Measurements from ENCODE around the gene CAPN5. TPM values are rescaled to one million over a fixed set of nuclear protein-coding genes. Genes with fewer than 3 reads are reported as not detected.
A peak's percentile ranks its signal among the peaks of the same experiment; 100 is the strongest.

The CAPN5 gene
- total RNA-seq, 2 experiments from 2014 or later = 0.43 to 0.65 TPM

GRCh38 chr11:77122576-77123212 lies 55.9 kb downstream of the CAPN5 start:
- ChIA-PET CTCF (interaction anchor here (0.5 kb wide), 1 partner anchor 1329 kb away, joined by 3 read pairs; no protein-coding TSS in a partner anchor), POLR2A (no interaction called here)
- Mint-ChIP-seq H3K9me3 (no peaks in the 10 kb centered on the region), H3K4me1 (peaks cover 8% of the 10 kb centered on the region), H3K27ac (no peak overlapping the region), H3K4me3 (no peak overlapping the region), H3K36me3 (ENCODE audit: low read depth) (no peaks in the 10 kb centered on the region), H3K27me3 (peaks cover 3% of the 10 kb centered on the region)
- DNase-seq = no peak

- Mint-ChIP-seq H3K9me3 (no peaks in the 10 kb centered on the region), H3K36me3 (ENCODE audit: low read depth) (no peaks in the 10 kb centered on the region), H3K4me1 (peaks cover 8% of the 10 kb centered on the region), H3K4me3 (no peak overlapping the region), H3K27me3 (peaks cover 3% of the 10 kb centered on the region), H3K27ac (no peak overlapping the region)
- no peak for DNase-seq
- ChIA-PET CTCF (no interaction called here), POLR2A (no interaction called here)
These were observed 56.8 kb downstream of the CAPN5 start for GRCh38 chr11:77123591-77123990.

- no peaks in the 10 kb centered on the region for H3K36me3 Mint-ChIP-seq (ENCODE audit: low read depth)
- POLR2A ChIA-PET = no interaction called here
- CTCF ChIA-PET = no interaction called here
- H3K9me3 Mint-ChIP-seq = no peaks in the 10 kb centered on the region
- DNase-seq = no peak
- no peak overlapping the region for H3K4me3 Mint-ChIP-seq
- H3K4me1 Mint-ChIP-seq = peaks cover 8% of the 10 kb centered on the region
- no peak overlapping the region for H3K27ac Mint-ChIP-seq
- H3K27me3 Mint-ChIP-seq = peaks cover 3% of the 10 kb centered on the region
These were observed 57.3 kb downstream of the CAPN5 start for GRCh38 chr11:77124041-77124440.

GRCh38 chr11:77124488-77124887 lies 57.7 kb downstream of the CAPN5 start:
- Mint-ChIP-seq H3K27ac (no peak overlapping the region), H3K36me3 (ENCODE audit: low read depth) (no peaks in the 10 kb centered on the region), H3K9me3 (no peaks in the 10 kb centered on the region), H3K4me3 (no peak overlapping the region), H3K27me3 (peaks cover 3% of the 10 kb centered on the region), H3K4me1 (peaks cover 8% of the 10 kb centered on the region)
- POLR2A ChIA-PET = no interaction called here
- DNase-seq = no peak
- CTCF ChIA-PET = no interaction called here

GRCh38 chr11:77125191-77125590 lies 58.4 kb downstream of the CAPN5 start:
- Mint-ChIP-seq H3K27ac (no peak overlapping the region), H3K4me1 (peaks cover 8% of the 10 kb centered on the region), H3K4me3 (no peak overlapping the region), H3K9me3 (no peaks in the 10 kb centered on the region), H3K36me3 (ENCODE audit: low read depth) (no peaks in the 10 kb centered on the region), H3K27me3 (peaks cover 3% of the 10 kb centered on the region)
- ChIA-PET POLR2A (no interaction called here), CTCF (no interaction called here)
- no peak for DNase-seq

- Mint-ChIP-seq H3K4me1 (peaks cover 8% of the 10 kb centered on the region), H3K27me3 (peaks cover 3% of the 10 kb centered on the region), H3K9me3 (no peaks in the 10 kb centered on the region), H3K27ac (no peak overlapping the region), H3K4me3 (no peak overlapping the region), H3K36me3 (ENCODE audit: low read depth) (no peaks in the 10 kb centered on the region)
- ChIA-PET CTCF (interaction anchor here (3.5 kb wide), 1 partner anchor 62 kb away, joined by 91 read pairs; no protein-coding TSS in a partner anchor), POLR2A (no interaction called here)
- DNase-seq = no peak
These were observed 58.9 kb downstream of the CAPN5 start for GRCh38 chr11:77125695-77126094.

- POLR2A ChIA-PET = no interaction called here
- no peak overlapping the region for H3K27ac Mint-ChIP-seq
- H3K9me3 Mint-ChIP-seq = no peaks in the 10 kb centered on the region
- H3K36me3 Mint-ChIP-seq (ENCODE audit: low read depth) = no peaks in the 10 kb centered on the region
- peaks cover 3% of the 10 kb centered on the region for H3K27me3 Mint-ChIP-seq
- no peak overlapping the region for H3K4me3 Mint-ChIP-seq
- peaks cover 4% of the 10 kb centered on the region for H3K4me1 Mint-ChIP-seq
- CTCF ChIA-PET = interaction anchor here (1.0 to 3.5 kb wide), 19 partner anchors 9 to 493 kb away, joined by 3 to 91 read pairs (median 6); no protein-coding TSS in a partner anchor
- no peak for DNase-seq
These were observed 59.5 kb downstream of the CAPN5 start for GRCh38 chr11:77126156-77126775.

- Mint-ChIP-seq H3K4me3 (no peak overlapping the region), H3K36me3 (ENCODE audit: low read depth) (no peaks in the 10 kb centered on the region), H3K4me1 (peaks cover 4% of the 10 kb centered on the region), H3K9me3 (no peaks in the 10 kb centered on the region), H3K27me3 (peaks cover 3% of the 10 kb centered on the region), H3K27ac (no peak overlapping the region)
- ChIA-PET CTCF (interaction anchor here (0.6 to 3.5 kb wide), 35 partner anchors 10 to 1004 kb away, joined by 3 to 91 read pairs (median 5); no protein-coding TSS in a partner anchor), POLR2A (interaction anchor here (1.1 kb wide), 1 partner anchor 61 kb away, joined by 3 read pairs; no protein-coding TSS in a partner anchor)
- no peak for DNase-seq
These were observed 60.1 kb downstream of the CAPN5 start for GRCh38 chr11:77126861-77127234.

- no peaks in the 10 kb centered on the region for H3K36me3 Mint-ChIP-seq (ENCODE audit: low read depth)
- no peaks in the 10 kb centered on the region for H3K9me3 Mint-ChIP-seq
- H3K4me3 Mint-ChIP-seq = peak overlapping the region; percentile 39
- H3K27ac Mint-ChIP-seq = no peak overlapping the region
- DNase-seq = peak; percentile 56
- ChIA-PET CTCF (interaction anchor here (0.6 to 3.5 kb wide), 38 partner anchors 9 to 1003 kb away, joined by 3 to 91 read pairs (median 4); no protein-coding TSS in a partner anchor), POLR2A (interaction anchor here (0.6 to 1.1 kb wide), 2 partner anchors 60 to 1218 kb away, joined by 3 read pairs; no protein-coding TSS in a partner anchor)
- H3K4me1 Mint-ChIP-seq = peaks cover 4% of the 10 kb centered on the region
- H3K27me3 Mint-ChIP-seq = peaks cover 3% of the 10 kb centered on the region
These were observed 60.6 kb downstream of the CAPN5 start for GRCh38 chr11:77127235-77127911.

GRCh38 chr11:77127920-77128691 lies 61.3 kb downstream of the CAPN5 start, which contains the start of gene MYO7A:
TSS of gene MYO7A (plus strand) at chr11:77128246. CDS start at chr11:77130635, 2,389 bp downstream.
- ChIA-PET POLR2A (interaction anchor here (0.6 to 1.1 kb wide), 2 partner anchors 59 to 1219 kb away, joined by 3 read pairs; no protein-coding TSS in a partner anchor), CTCF (interaction anchor here (0.9 to 3.5 kb wide), 24 partner anchors 9 to 491 kb away, joined by 3 to 91 read pairs (median 6); no protein-coding TSS in a partner anchor)
- Mint-ChIP-seq H3K27ac (no peak within 1 kb of the TSS), H3K36me3 (ENCODE audit: low read depth) (no peaks in the 10 kb centered on the region), H3K4me3 (peak within 1 kb of the TSS; percentile 39), H3K27me3 (peaks cover 3% of the 10 kb centered on the region), H3K9me3 (no peaks in the 10 kb centered on the region), H3K4me1 (peaks cover 4% of the 10 kb centered on the region)
- no peak for DNase-seq

GRCh38 chr11:77129069-77129841 lies 62.5 kb downstream of the CAPN5 start:
- Mint-ChIP-seq H3K36me3 (ENCODE audit: low read depth) (no peaks in the 10 kb centered on the region), H3K27me3 (peaks cover 3% of the 10 kb centered on the region), H3K4me3 (no peak overlapping the region), H3K27ac (no peak overlapping the region), H3K9me3 (no peaks in the 10 kb centered on the region), H3K4me1 (peaks cover 4% of the 10 kb centered on the region)
- ChIA-PET CTCF (interaction anchor here (2.4 to 3.5 kb wide), 3 partner anchors 58 to 419 kb away, joined by 10 to 91 read pairs (median 16); no protein-coding TSS in a partner anchor), POLR2A (no interaction called here)
- DNase-seq = no peak

All from activated CD4-positive, alpha-beta memory T cell treated with anti-CD3 and anti-CD28 coated beads, Interleukin-2, amount 10 ng/mL, durations not matched to agents 7 days and 5 days (primary cell).